ENCODE results near the gene SKAP1.
"Not testable (repeated sequence)": the region's sequence is repeated elsewhere in the genome, so short reads cannot be mapped to it uniquely, and the experiment has no call there.

Gene SKAP1

GRCh38 chr17:48317732-48318131, 112.3 kb downstream of the SKAP1 start:
- no peak for DNase-seq (ENCODE audit: low read depth)

GRCh38 chr17:48314716-48315115, 115.3 kb downstream of the SKAP1 start:
- no peak for DNase-seq (ENCODE audit: low read depth)

GRCh38 chr17:48313096-48313755, 116.8 kb downstream of the SKAP1 start:
- DNase-seq (ENCODE audit: low read depth) = no peak

- DNase-seq (ENCODE audit: low read depth) = no peak
These were observed 118.7 kb downstream of the SKAP1 start for GRCh38 chr17:48311324-48311723.

GRCh38 chr17:48310748-48311213, 119.2 kb downstream of the SKAP1 start:
- DNase-seq (ENCODE audit: low read depth) = no peak

- no peak for DNase-seq (ENCODE audit: low read depth)
These were observed 121.4 kb downstream of the SKAP1 start for GRCh38 chr17:48308581-48308980.

GRCh38 chr17:48307814-48308411, 122.1 kb downstream of the SKAP1 start:
- DNase-seq (ENCODE audit: low read depth) = peak; percentile 9

- no peak for DNase-seq (ENCODE audit: low read depth)
These were observed 122.8 kb downstream of the SKAP1 start for GRCh38 chr17:48307255-48307654.

GRCh38 chr17:48301002-48301401, 129.0 kb downstream of the SKAP1 start:
- no peak for DNase-seq (ENCODE audit: low read depth)

GRCh38 chr17:48299760-48300159, 130.3 kb downstream of the SKAP1 start:
- DNase-seq (ENCODE audit: low read depth) = no peak

GRCh38 chr17:48297825-48298224, 132.2 kb downstream of the SKAP1 start:
- no peak for DNase-seq (ENCODE audit: low read depth)

GRCh38 chr17:48296453-48296852, 133.6 kb downstream of the SKAP1 start:
- DNase-seq (ENCODE audit: low read depth) = no peak

- DNase-seq (ENCODE audit: low read depth) = no peak
These were observed 134.4 kb downstream of the SKAP1 start for GRCh38 chr17:48295362-48296288.

GRCh38 chr17:48294806-48295361, 135.1 kb downstream of the SKAP1 start:
- no peak for DNase-seq (ENCODE audit: low read depth)

- DNase-seq (ENCODE audit: low read depth) = no peak
These were observed 135.8 kb downstream of the SKAP1 start for GRCh38 chr17:48294020-48294805.

- no peak for DNase-seq (ENCODE audit: low read depth)
These were observed 136.5 kb downstream of the SKAP1 start for GRCh38 chr17:48293319-48294019.

GRCh38 chr17:48290378-48290777, 139.6 kb downstream of the SKAP1 start:
- DNase-seq (ENCODE audit: low read depth) = no peak

- DNase-seq (ENCODE audit: low read depth) = not testable (repeated sequence)
These were observed 143.1 kb downstream of the SKAP1 start for GRCh38 chr17:48286917-48287316.

- no peak for DNase-seq (ENCODE audit: low read depth)
These were observed 144.4 kb downstream of the SKAP1 start for GRCh38 chr17:48285614-48286013.

- DNase-seq (ENCODE audit: low read depth) = no peak
These were observed 146.1 kb downstream of the SKAP1 start for GRCh38 chr17:48283907-48284306.

GRCh38 chr17:48283411-48283810, 146.6 kb downstream of the SKAP1 start:
- no peak for DNase-seq (ENCODE audit: low read depth)

Measured in stimulated activated CD8-positive, alpha-beta memory T cell treated with anti-CD3 and anti-CD28 coated beads, Interleukin-12 subunit alpha, Interleukin-12 subunit beta, amount 100 ng/mL, for 4 hours (primary cell).